Neural cell (in vitro differentiated cells): ENCODE measurements around the gene ERLIN1. TPM values are rescaled to one million over a fixed set of nuclear protein-coding genes. Genes with fewer than 3 reads are reported as not detected.

ENCODE experiments used
- H2AFZ ChIP-seq: fragments of 200-600, 300-800 bp; sonication (generic), shearing (Covaris generic); 2 replicates; pipeline ENCODE4 v1.6.0; 2014; ENCODE audit warnings: low read depth, mild to moderate bottlenecking, antibody characterized with exemption, low read length, moderate library complexity
- H3F3A ChIP-seq: fragments of 200-600 bp; shearing (Covaris generic); 2 replicates; pipeline ENCODE4 v1.6.1; 2016; ENCODE audit warnings: mild to moderate bottlenecking, moderate library complexity, mixed read lengths, antibody characterized with exemption, low read length; ENCODE audit not compliant: insufficient read depth, poor library complexity, severe bottlenecking
- H3K27ac ChIP-seq: fragments of 200-600, 300-800 bp; sonication (generic), shearing (Covaris generic); 2 replicates; pipeline ENCODE4 v1.5.1; 2014; ENCODE audit warnings: mild to moderate bottlenecking, low read length, moderate library complexity
- H3K27me3 ChIP-seq: fragments of 300-800, 200-600 bp; sonication (generic), shearing (Covaris generic); 2 replicates; pipeline ENCODE4 v1.6.0; 2014; ENCODE audit warnings: mild to moderate bottlenecking, low read depth, low read length, moderate library complexity; ENCODE audit not compliant: insufficient read depth
- H3K36me3 ChIP-seq: fragments of 300-800, 200-600 bp; sonication (generic), shearing (Covaris generic); 2 replicates; pipeline ENCODE4 v1.5.1; 2014; ENCODE audit warnings: mild to moderate bottlenecking, antibody characterized with exemption, low read length, moderate library complexity; ENCODE audit not compliant: insufficient read depth
- H3K4me2 ChIP-seq: fragments of 300-800, 200-600 bp; sonication (generic), shearing (Covaris generic); 2 replicates; pipeline ENCODE4 v1.6.0; 2014; ENCODE audit warnings: mild to moderate bottlenecking, low read length
- H3K4me3 ChIP-seq: fragments of 300-800, 200-600 bp; sonication (generic), shearing (Covaris generic); 2 replicates; pipeline ENCODE4 v1.5.1; 2014; ENCODE audit warnings: mild to moderate bottlenecking, low read length, moderate library complexity
- H3K79me2 ChIP-seq: fragments of 200-600 bp; shearing (Covaris generic); replicated peaks from 2 replicates; pipeline ENCODE4 v1.6.0; 2014; ENCODE audit warnings: mild to moderate bottlenecking, low read length, moderate library complexity; ENCODE audit not compliant: insufficient read depth
- H3K9ac ChIP-seq: fragments of 300-800, 200-600 bp; sonication (generic), shearing (Covaris generic); 2 replicates; pipeline ENCODE4 v1.6.1; 2016; ENCODE audit warnings: mild to moderate bottlenecking, low read length, mixed read lengths
- H3K9me2 ChIP-seq: fragments of 200-600 bp; shearing (Covaris generic); 2 replicates; pipeline ENCODE4 v1.6.1; 2016; ENCODE audit warnings: mild to moderate bottlenecking, low read length, mixed read lengths; ENCODE audit not compliant: insufficient read depth
- H3K9me3 ChIP-seq: fragments of 200-600, 300-800 bp; sonication (generic), shearing (Covaris generic); 2 replicates; pipeline ENCODE4 v1.6.1; 2016; ENCODE audit warnings: mild to moderate bottlenecking, mixed run types, low read length, moderate library complexity, mixed read lengths
- H4K20me1 ChIP-seq: fragments of 200-600 bp; shearing (Covaris generic); 2 replicates; pipeline ENCODE4 v1.6.1; 2016; ENCODE audit warnings: mild to moderate bottlenecking, mixed run types; ENCODE audit not compliant: insufficient read depth
- CTCF ChIP-seq: fragments of 450-650 bp; IDR thresholded peaks from 2 replicates; pipeline ENCODE4 v1.5.1; 2014; ENCODE audit warnings: antibody characterized with exemption, mild to moderate bottlenecking, moderate library complexity; ENCODE audit not compliant: poor library complexity, severe bottlenecking
- EP300 ChIP-seq: fragments of 450-650 bp; conservative IDR thresholded peaks from 2 replicates; pipeline ENCODE4 v1.6.1; 2014; ENCODE audit warnings: antibody characterized with exemption, mild to moderate bottlenecking, moderate library complexity; ENCODE audit not compliant: poor library complexity, severe bottlenecking
- EZH2 ChIP-seq: fragments of 200-600, 300-800 bp; shearing (Covaris generic), sonication (generic); IDR thresholded peaks from 2 replicates; pipeline ENCODE4 v1.6.1; 2014; ENCODE audit warnings: antibody characterized with exemption, low read length, borderline replicate concordance, mild to moderate bottlenecking; ENCODE audit not compliant: insufficient read depth, poor library complexity, severe bottlenecking
- MXI1 ChIP-seq: fragments of 450-650 bp; conservative IDR thresholded peaks from 2 replicates; pipeline ENCODE4 v1.6.1; 2014; ENCODE audit warnings: antibody characterized with exemption, mild to moderate bottlenecking; ENCODE audit not compliant: poor library complexity, severe bottlenecking
- POLR2AphosphoS5 ChIP-seq: IDR thresholded peaks from 2 replicates; pipeline ENCODE4 v1.6.1; 2012
- RAD21 ChIP-seq: fragments of 450-650 bp; conservative IDR thresholded peaks from 2 replicates; pipeline ENCODE4 v1.6.1; 2014; ENCODE audit warnings: antibody characterized with exemption, mild to moderate bottlenecking, moderate library complexity
- REST ChIP-seq: IDR thresholded peaks from 2 replicates; pipeline ENCODE4 v1.6.1; 2012; ENCODE audit warnings: borderline replicate concordance
- SMC3 ChIP-seq: fragments of 450-650 bp; conservative IDR thresholded peaks from 2 replicates; pipeline ENCODE4 v1.6.1; 2014; ENCODE audit warnings: antibody characterized with exemption, mild to moderate bottlenecking, moderate library complexity; ENCODE audit not compliant: poor library complexity
- TAF1 ChIP-seq: IDR thresholded peaks from 2 replicates; pipeline ENCODE4 v1.6.1; 2012; ENCODE audit warnings: low read depth
- polyA plus RNA-seq: library from polyadenylated mRNA; depleted of rRNA; stranded (reverse); fragments of >200 nt; gene quantifications from 2 replicates; pipeline ENCODE4 v1.2.3, GENCODE V29; 2014

ERLIN1 gene
- polyA plus RNA-seq, 1 donor from 2014 or later: 6.5 TPM

GRCh38 chr10:100157156-100157555 is 28.7 kb downstream of the ERLIN1 start:
- Histone ChIP-seq H3K27ac (no peak overlapping the region), H3K36me3 (no peaks in the 10 kb centered on the region), H3K27me3 (no peaks in the 10 kb centered on the region), H3K4me3 (no peak overlapping the region), H3F3A (no peaks in the 10 kb centered on the region), H3K4me2 (no peak overlapping the region), H3K9ac (no peak overlapping the region), H4K20me1 (no peaks in the 10 kb centered on the region), H3K9me3 (no peaks in the 10 kb centered on the region), H2AFZ (no peak overlapping the region), H3K79me2 (no peaks in the 10 kb centered on the region), H3K9me2 (no peaks in the 10 kb centered on the region)
- TF ChIP-seq SMC3 (no peak), EP300 (no peak), CTCF (no peak), RAD21 (no peak)

GRCh38 chr10:100155936-100156335 is 29.9 kb downstream of the ERLIN1 start:
- Histone ChIP-seq H3K4me3 (no peak overlapping the region), H3K79me2 (no peaks in the 10 kb centered on the region), H3K36me3 (no peaks in the 10 kb centered on the region), H4K20me1 (no peaks in the 10 kb centered on the region), H3K9me3 (no peaks in the 10 kb centered on the region), H3F3A (no peaks in the 10 kb centered on the region), H3K9ac (no peak overlapping the region), H3K27me3 (no peaks in the 10 kb centered on the region), H3K4me2 (no peak overlapping the region), H2AFZ (no peak overlapping the region), H3K27ac (no peak overlapping the region), H3K9me2 (no peaks in the 10 kb centered on the region)
- TF ChIP-seq POLR2AphosphoS5 (no peak), EZH2 (no peak), TAF1 (no peak), CTCF (no peak), MXI1 (no peak), RAD21 (no peak), REST (no peak), SMC3 (no peak), EP300 (no peak)
